ENCODE results near the gene REX1BD.

GRCh38 chr19:18635831-18636182 is 47.2 kb downstream of the REX1BD start:
- TF ChIP-seq CTCF (conservative IDR thresholded peaks at IDR 0.05; ENCODE audit: low read length), result no peak
- TF ChIP-seq EZH2phosphoT487 (IDR thresholded peaks at IDR 0.05; ENCODE audit: borderline replicate concordance), result no peak
